GM23338 (cell line): ENCODE measurements around the gene G3BP1. TPM values are rescaled to one million over a fixed set of nuclear protein-coding genes. Genes with fewer than 3 reads are reported as not detected.

Experiments
- ATAC-seq: fragments of 200-7000 bp; cut with Tn5 transposase; 3 replicates; pipeline ENCODE4 v1.9.1; 2020
- DNase-seq: peaks from one replicate; pipeline ENCODE4 v3.0.0-alpha.2; 2015; ENCODE audit warnings: low spot score
- H2AFZ ChIP-seq: fragments of 200-600 bp; sonication (generic); 2 replicates; pipeline ENCODE4 v1.8.0; 2016; ENCODE audit warnings: antibody characterized with exemption, mild to moderate bottlenecking, moderate library complexity
- H3F3A ChIP-seq: fragments of 200-600 bp; sonication (generic); replicated peaks from 2 replicates; pipeline ENCODE4 v1.8.0; 2017; ENCODE audit warnings: antibody characterized with exemption, mixed run types, low read depth
- H3K27ac ChIP-seq: fragments of 200-600 bp; sonication (generic); 2 replicates; pipeline ENCODE4 v1.6.1; 2016; ENCODE audit warnings: low read depth
- H3K27me3 ChIP-seq: fragments of 200-600 bp; sonication (generic); 2 replicates; pipeline ENCODE4 v1.8.0; 2016; ENCODE audit warnings: mild to moderate bottlenecking, mixed run types, moderate library complexity; ENCODE audit not compliant: insufficient read depth
- H3K36me3 ChIP-seq: fragments of 200-600 bp; sonication (generic); 2 replicates; pipeline ENCODE4 v1.8.0; 2016; ENCODE audit warnings: mild to moderate bottlenecking; ENCODE audit not compliant: insufficient read depth
- H3K4me1 ChIP-seq: fragments of 200-600 bp; sonication (generic); 2 replicates; pipeline ENCODE4 v1.8.0; 2016; ENCODE audit warnings: mild to moderate bottlenecking, moderate library complexity; ENCODE audit not compliant: insufficient read depth
- H3K4me2 ChIP-seq: fragments of 200-600 bp; sonication (generic); 2 replicates; pipeline ENCODE4 v1.7.1; 2017; ENCODE audit warnings: mixed run types
- H3K4me3 ChIP-seq: fragments of 200-600 bp; sonication (generic); 2 replicates; pipeline ENCODE4 v1.6.1; 2016; ENCODE audit warnings: mixed run types
- H3K79me2 ChIP-seq: fragments of 200-600 bp; sonication (generic); replicated peaks from 2 replicates; pipeline ENCODE4 v1.8.0; 2017; ENCODE audit warnings: mild to moderate bottlenecking; ENCODE audit not compliant: insufficient read depth
- H3K9me2 ChIP-seq: fragments of 200-600 bp; sonication (generic); 2 replicates; pipeline ENCODE4 v1.8.0; 2017; ENCODE audit not compliant: insufficient read depth
- H4K20me1 ChIP-seq: fragments of 200-600 bp; sonication (generic); replicated peaks from 2 replicates; pipeline ENCODE4 v1.8.0; 2017; ENCODE audit warnings: mild to moderate bottlenecking; ENCODE audit not compliant: insufficient read depth
- H3K27ac Mint-ChIP-seq: 2 replicates; pipeline ENCODE4 v1.8.0; 2020; ENCODE audit warnings: inconsistent platforms, mild to moderate bottlenecking, moderate library complexity, mixed read lengths
- H3K27me3 Mint-ChIP-seq: 3 replicates; pipeline ENCODE4 v1.8.0; 2022; ENCODE audit warnings: low read depth, mild to moderate bottlenecking, moderate library complexity, mixed read lengths, inconsistent platforms; ENCODE audit not compliant: insufficient read depth, poor library complexity
- H3K36me3 Mint-ChIP-seq: 3 replicates; pipeline ENCODE4 v1.8.0; 2021; ENCODE audit warnings: low read depth, mild to moderate bottlenecking, inconsistent platforms, moderate library complexity, mixed read lengths
- H3K4me1 Mint-ChIP-seq: 3 replicates; pipeline ENCODE4 v1.8.0; 2020; ENCODE audit warnings: mild to moderate bottlenecking, inconsistent platforms, mixed read lengths
- H3K4me3 Mint-ChIP-seq: 3 replicates; pipeline ENCODE4 v1.8.0; 2021; ENCODE audit warnings: moderate library complexity, mild to moderate bottlenecking, inconsistent platforms, mixed read lengths
- H3K9me3 Mint-ChIP-seq: 3 replicates; pipeline ENCODE4 v1.8.0; 2020; ENCODE audit warnings: moderate library complexity, mild to moderate bottlenecking, inconsistent platforms, mixed read lengths
- CREB1 ChIP-seq: fragments of 250-450 bp; sonication (Bioruptor Pico); IDR thresholded peaks from 2 replicates; pipeline ENCODE4 v1.5.0; 2020; ENCODE audit warnings: low read depth, mild to moderate bottlenecking, moderate library complexity
- ETS1 ChIP-seq: IDR thresholded peaks from 2 replicates; pipeline ENCODE4 v1.6.1; 2016; ENCODE audit warnings: antibody characterized with exemption
- EZH2 ChIP-seq: fragments of 200-600 bp; sonication (generic); IDR thresholded peaks from one replicate; pipeline ENCODE4 v1.8.0; 2017; ENCODE audit warnings: antibody characterized with exemption, mild to moderate bottlenecking, low read depth; ENCODE audit not compliant: unreplicated experiment
- EZH2phosphoT487 ChIP-seq: fragments of 200-600 bp; sonication (generic); IDR thresholded peaks from one replicate; pipeline ENCODE4 v1.8.1; 2018; ENCODE audit warnings: antibody characterized with exemption; ENCODE audit not compliant: unreplicated experiment
- JUNB ChIP-seq: IDR thresholded peaks from one replicate; pipeline ENCODE4 v1.6.1; 2016; ENCODE audit warnings: antibody characterized with exemption; ENCODE audit not compliant: unreplicated experiment
- NANOG ChIP-seq: IDR thresholded peaks from 2 replicates; pipeline ENCODE4 v1.6.1; 2016; ENCODE audit warnings: antibody characterized with exemption, borderline replicate concordance
- POLR2AphosphoS5 ChIP-seq: IDR thresholded peaks from 2 replicates; pipeline ENCODE4 v1.6.1; 2016; ENCODE audit warnings: antibody characterized with exemption, low read depth
- STAT1 ChIP-seq: IDR thresholded peaks from one replicate; pipeline ENCODE4 v1.6.1; 2016; ENCODE audit warnings: antibody characterized with exemption; ENCODE audit not compliant: unreplicated experiment
- ZNF114 ChIP-seq: fragments of 250-450 bp; sonication (Bioruptor Pico); IDR thresholded peaks from 2 replicates; pipeline ENCODE4 v1.5.0; 2020; ENCODE audit warnings: mild to moderate bottlenecking, moderate library complexity
- ZNF331 ChIP-seq: fragments of 250-450 bp; sonication (Bioruptor Pico); IDR thresholded peaks from 2 replicates; pipeline ENCODE4 v1.5.0; 2020; ENCODE audit warnings: low read depth, mild to moderate bottlenecking, moderate library complexity
- polyA plus RNA-seq: library from polyadenylated mRNA; unstranded; fragments of >200 nt; fragmentation: Nextera tagmentation; extraction: Ambion mirVana; gene quantifications from 2 replicates; pipeline ENCODE4 v1.2.1, GENCODE V29; 2016
- total RNA-seq: library from RNA; depleted of rRNA; stranded (reverse); fragments of >200 nt; shearing (Covaris generic); gene quantifications from 2 replicates; pipeline ENCODE4 v1.2.3, GENCODE V29; 2014
- TF ChIP-seq, protein P1 (sequence below): IDR thresholded peaks from one replicate; pipeline ENCODE4 v1.6.1; 2018; ENCODE audit warnings: antibody characterized with exemption; ENCODE audit not compliant: unreplicated experiment
- TF ChIP-seq, protein P2 (sequence below), 2 experiments: fragments of 200-600 bp in 1 of 2; sonication (generic) in 1 of 2; conservative IDR thresholded peaks; 2 replicates each; pipeline versions ENCODE4 v1.5.1 to v1.6.1; 2016 to 2017; ENCODE audit warnings: antibody characterized with exemption in 2 of 2, low read depth in 2 of 2, mild to moderate bottlenecking in 2 of 2, moderate library complexity in 1 of 2
- TF ChIP-seq, protein P3 (sequence below): fragments of 250-450 bp; sonication (Bioruptor Pico); IDR thresholded peaks from 2 replicates; pipeline ENCODE4 v1.5.0; 2020; ENCODE audit warnings: mild to moderate bottlenecking, moderate library complexity

Gene G3BP1
- total and polyA plus RNA-seq, 2 experiments from 2014 or later, result 183 to 323 TPM

- Histone ChIP-seq H3F3A (no peaks in the 10 kb centered on the region), H4K20me1 (no peaks in the 10 kb centered on the region), H3K4me3 (no peak overlapping the region), H3K27ac (no peak overlapping the region), H3K27me3 (no peaks in the 10 kb centered on the region), H2AFZ (no peak overlapping the region), H3K9me2 (no peaks in the 10 kb centered on the region; the same call in 1 of the 2 replicates), H3K36me3 (no peaks in the 10 kb centered on the region), H3K4me2 (no peak overlapping the region), H3K4me1 (no peaks in the 10 kb centered on the region), H3K79me2 (no peaks in the 10 kb centered on the region)
- TF ChIP-seq EZH2phosphoT487 (no peak), ETS1 (no peak), ZNF331 (no peak), STAT1 (no peak), NANOG (no peak), EZH2 (no peak), ZNF114 (CRISPR knock-in tag) (no peak), JUNB (no peak), POLR2AphosphoS5 (no peak), CREB1 (CRISPR knock-in tag) (no peak)
- TF ChIP-seq, protein P1, sequence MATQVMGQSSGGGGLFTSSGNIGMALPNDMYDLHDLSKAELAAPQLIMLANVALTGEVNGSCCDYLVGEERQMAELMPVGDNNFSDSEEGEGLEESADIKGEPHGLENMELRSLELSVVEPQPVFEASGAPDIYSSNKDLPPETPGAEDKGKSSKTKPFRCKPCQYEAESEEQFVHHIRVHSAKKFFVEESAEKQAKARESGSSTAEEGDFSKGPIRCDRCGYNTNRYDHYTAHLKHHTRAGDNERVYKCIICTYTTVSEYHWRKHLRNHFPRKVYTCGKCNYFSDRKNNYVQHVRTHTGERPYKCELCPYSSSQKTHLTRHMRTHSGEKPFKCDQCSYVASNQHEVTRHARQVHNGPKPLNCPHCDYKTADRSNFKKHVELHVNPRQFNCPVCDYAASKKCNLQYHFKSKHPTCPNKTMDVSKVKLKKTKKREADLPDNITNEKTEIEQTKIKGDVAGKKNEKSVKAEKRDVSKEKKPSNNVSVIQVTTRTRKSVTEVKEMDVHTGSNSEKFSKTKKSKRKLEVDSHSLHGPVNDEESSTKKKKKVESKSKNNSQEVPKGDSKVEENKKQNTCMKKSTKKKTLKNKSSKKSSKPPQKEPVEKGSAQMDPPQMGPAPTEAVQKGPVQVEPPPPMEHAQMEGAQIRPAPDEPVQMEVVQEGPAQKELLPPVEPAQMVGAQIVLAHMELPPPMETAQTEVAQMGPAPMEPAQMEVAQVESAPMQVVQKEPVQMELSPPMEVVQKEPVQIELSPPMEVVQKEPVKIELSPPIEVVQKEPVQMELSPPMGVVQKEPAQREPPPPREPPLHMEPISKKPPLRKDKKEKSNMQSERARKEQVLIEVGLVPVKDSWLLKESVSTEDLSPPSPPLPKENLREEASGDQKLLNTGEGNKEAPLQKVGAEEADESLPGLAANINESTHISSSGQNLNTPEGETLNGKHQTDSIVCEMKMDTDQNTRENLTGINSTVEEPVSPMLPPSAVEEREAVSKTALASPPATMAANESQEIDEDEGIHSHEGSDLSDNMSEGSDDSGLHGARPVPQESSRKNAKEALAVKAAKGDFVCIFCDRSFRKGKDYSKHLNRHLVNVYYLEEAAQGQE, result no peak
- TF ChIP-seq, protein P2, sequence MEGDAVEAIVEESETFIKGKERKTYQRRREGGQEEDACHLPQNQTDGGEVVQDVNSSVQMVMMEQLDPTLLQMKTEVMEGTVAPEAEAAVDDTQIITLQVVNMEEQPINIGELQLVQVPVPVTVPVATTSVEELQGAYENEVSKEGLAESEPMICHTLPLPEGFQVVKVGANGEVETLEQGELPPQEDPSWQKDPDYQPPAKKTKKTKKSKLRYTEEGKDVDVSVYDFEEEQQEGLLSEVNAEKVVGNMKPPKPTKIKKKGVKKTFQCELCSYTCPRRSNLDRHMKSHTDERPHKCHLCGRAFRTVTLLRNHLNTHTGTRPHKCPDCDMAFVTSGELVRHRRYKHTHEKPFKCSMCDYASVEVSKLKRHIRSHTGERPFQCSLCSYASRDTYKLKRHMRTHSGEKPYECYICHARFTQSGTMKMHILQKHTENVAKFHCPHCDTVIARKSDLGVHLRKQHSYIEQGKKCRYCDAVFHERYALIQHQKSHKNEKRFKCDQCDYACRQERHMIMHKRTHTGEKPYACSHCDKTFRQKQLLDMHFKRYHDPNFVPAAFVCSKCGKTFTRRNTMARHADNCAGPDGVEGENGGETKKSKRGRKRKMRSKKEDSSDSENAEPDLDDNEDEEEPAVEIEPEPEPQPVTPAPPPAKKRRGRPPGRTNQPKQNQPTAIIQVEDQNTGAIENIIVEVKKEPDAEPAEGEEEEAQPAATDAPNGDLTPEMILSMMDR (conservative IDR thresholded peaks at IDR 0.05; ENCODE audit: low read depth in 2 of 2), result no peak
- TF ChIP-seq, protein P3, sequence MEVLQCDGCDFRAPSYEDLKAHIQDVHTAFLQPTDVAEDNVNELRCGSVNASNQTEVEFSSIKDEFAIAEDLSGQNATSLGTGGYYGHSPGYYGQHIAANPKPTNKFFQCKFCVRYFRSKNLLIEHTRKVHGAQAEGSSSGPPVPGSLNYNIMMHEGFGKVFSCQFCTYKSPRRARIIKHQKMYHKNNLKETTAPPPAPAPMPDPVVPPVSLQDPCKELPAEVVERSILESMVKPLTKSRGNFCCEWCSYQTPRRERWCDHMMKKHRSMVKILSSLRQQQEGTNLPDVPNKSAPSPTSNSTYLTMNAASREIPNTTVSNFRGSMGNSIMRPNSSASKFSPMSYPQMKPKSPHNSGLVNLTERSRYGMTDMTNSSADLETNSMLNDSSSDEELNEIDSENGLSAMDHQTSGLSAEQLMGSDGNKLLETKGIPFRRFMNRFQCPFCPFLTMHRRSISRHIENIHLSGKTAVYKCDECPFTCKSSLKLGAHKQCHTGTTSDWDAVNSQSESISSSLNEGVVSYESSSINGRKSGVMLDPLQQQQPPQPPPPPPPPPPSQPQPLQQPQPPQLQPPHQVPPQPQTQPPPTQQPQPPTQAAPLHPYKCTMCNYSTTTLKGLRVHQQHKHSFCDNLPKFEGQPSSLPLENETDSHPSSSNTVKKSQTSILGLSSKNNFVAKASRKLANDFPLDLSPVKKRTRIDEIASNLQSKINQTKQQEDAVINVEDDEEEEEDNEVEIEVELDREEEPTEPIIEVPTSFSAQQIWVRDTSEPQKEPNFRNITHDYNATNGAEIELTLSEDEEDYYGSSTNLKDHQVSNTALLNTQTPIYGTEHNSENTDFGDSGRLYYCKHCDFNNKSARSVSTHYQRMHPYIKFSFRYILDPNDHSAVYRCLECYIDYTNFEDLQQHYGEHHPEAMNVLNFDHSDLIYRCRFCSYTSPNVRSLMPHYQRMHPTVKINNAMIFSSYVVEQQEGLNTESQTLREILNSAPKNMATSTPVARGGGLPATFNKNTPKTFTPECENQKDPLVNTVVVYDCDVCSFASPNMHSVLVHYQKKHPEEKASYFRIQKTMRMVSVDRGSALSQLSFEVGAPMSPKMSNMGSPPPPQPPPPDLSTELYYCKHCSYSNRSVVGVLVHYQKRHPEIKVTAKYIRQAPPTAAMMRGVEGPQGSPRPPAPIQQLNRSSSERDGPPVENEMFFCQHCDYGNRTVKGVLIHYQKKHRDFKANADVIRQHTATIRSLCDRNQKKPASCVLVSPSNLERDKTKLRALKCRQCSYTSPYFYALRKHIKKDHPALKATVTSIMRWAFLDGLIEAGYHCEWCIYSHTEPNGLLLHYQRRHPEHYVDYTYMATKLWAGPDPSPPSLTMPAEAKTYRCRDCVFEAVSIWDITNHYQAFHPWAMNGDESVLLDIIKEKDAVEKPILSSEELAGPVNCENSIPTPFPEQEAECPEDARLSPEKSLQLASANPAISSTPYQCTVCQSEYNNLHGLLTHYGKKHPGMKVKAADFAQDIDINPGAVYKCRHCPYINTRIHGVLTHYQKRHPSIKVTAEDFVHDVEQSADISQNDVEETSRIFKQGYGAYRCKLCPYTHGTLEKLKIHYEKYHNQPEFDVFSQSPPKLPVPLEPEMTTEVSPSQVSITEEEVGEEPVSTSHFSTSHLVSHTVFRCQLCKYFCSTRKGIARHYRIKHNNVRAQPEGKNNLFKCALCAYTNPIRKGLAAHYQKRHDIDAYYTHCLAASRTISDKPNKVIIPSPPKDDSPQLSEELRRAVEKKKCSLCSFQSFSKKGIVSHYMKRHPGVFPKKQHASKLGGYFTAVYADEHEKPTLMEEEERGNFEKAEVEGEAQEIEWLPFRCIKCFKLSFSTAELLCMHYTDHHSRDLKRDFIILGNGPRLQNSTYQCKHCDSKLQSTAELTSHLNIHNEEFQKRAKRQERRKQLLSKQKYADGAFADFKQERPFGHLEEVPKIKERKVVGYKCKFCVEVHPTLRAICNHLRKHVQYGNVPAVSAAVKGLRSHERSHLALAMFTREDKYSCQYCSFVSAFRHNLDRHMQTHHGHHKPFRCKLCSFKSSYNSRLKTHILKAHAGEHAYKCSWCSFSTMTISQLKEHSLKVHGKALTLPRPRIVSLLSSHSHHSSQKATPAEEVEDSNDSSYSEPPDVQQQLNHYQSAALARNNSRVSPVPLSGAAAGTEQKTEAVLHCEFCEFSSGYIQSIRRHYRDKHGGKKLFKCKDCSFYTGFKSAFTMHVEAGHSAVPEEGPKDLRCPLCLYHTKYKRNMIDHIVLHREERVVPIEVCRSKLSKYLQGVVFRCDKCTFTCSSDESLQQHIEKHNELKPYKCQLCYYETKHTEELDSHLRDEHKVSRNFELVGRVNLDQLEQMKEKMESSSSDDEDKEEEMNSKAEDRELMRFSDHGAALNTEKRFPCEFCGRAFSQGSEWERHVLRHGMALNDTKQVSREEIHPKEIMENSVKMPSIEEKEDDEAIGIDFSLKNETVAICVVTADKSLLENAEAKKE, result no peak
- Mint-ChIP-seq H3K4me1 (no peaks in the 10 kb centered on the region), H3K9me3 (no peaks in the 10 kb centered on the region), H3K27me3 (peaks cover 2% of the 10 kb centered on the region), H3K27ac (no peak overlapping the region), H3K36me3 (no peaks in the 10 kb centered on the region), H3K4me3 (no peak overlapping the region)
- ATAC-seq (no peak), DNase-seq (no peak)
These were observed 83.9 kb downstream of the G3BP1 start for GRCh38 chr5:151855701-151856100.
